ENCODE data around the gene PRDM15. TPM values are rescaled to one million over a fixed set of nuclear protein-coding genes. Genes with fewer than 3 reads are reported as not detected.

Gene PRDM15
- total RNA-seq, 1 donor from 2014 or later = 7.6 TPM

GRCh38 chr21:41767606-41768436 lies 111.3 kb downstream of the PRDM15 start:
- no peak for DNase-seq (ENCODE audit: extremely low read depth, low read depth, low spot score)

- DNase-seq (ENCODE audit: extremely low read depth, low read depth, low spot score) = no peak
Observed at GRCh38 chr21:41766883-41767605, 112.1 kb downstream of the PRDM15 start, which contains the start of gene RIPK4. Gene RIPK4 (minus strand): TSS chr21:41767052. CDS start chr21:41767041, 11 bp downstream.

GRCh38 chr21:41765973-41766882 lies 112.9 kb downstream of the PRDM15 start:
- no peak for DNase-seq (ENCODE audit: extremely low read depth, low read depth, low spot score)

GRCh38 chr21:41765420-41765821 lies 113.7 kb downstream of the PRDM15 start:
- no peak for DNase-seq (ENCODE audit: extremely low read depth, low read depth, low spot score)

- no peak for DNase-seq (ENCODE audit: extremely low read depth, low read depth, low spot score)
Observed at GRCh38 chr21:41764558-41765419, 114.4 kb downstream of the PRDM15 start.

GRCh38 chr21:41763996-41764395 lies 115.1 kb downstream of the PRDM15 start:
- no peak for DNase-seq (ENCODE audit: extremely low read depth, low read depth, low spot score)

GRCh38 chr21:41763398-41763931 lies 115.7 kb downstream of the PRDM15 start:
- DNase-seq (ENCODE audit: extremely low read depth, low read depth, low spot score) = no peak

GRCh38 chr21:41762753-41763152 lies 116.4 kb downstream of the PRDM15 start:
- no peak for DNase-seq (ENCODE audit: extremely low read depth, low read depth, low spot score)

GRCh38 chr21:41761934-41762635 lies 117.1 kb downstream of the PRDM15 start:
- DNase-seq (ENCODE audit: extremely low read depth, low read depth, low spot score) = no peak

- no peak for DNase-seq (ENCODE audit: extremely low read depth, low read depth, low spot score)
Observed at GRCh38 chr21:41761211-41761933, 117.8 kb downstream of the PRDM15 start.

- no peak for DNase-seq (ENCODE audit: extremely low read depth, low read depth, low spot score)
Observed at GRCh38 chr21:41760411-41760810, 118.7 kb downstream of the PRDM15 start.

GRCh38 chr21:41759926-41760325 lies 119.2 kb downstream of the PRDM15 start:
- no peak for DNase-seq (ENCODE audit: extremely low read depth, low read depth, low spot score)

GRCh38 chr21:41759214-41759840 lies 119.8 kb downstream of the PRDM15 start:
- no peak for DNase-seq (ENCODE audit: extremely low read depth, low read depth, low spot score)

- DNase-seq (ENCODE audit: extremely low read depth, low read depth, low spot score) = no peak
Observed at GRCh38 chr21:41758550-41758949, 120.6 kb downstream of the PRDM15 start.

GRCh38 chr21:41755934-41756773 lies 123.0 kb downstream of the PRDM15 start:
- DNase-seq (ENCODE audit: extremely low read depth, low read depth, low spot score) = no peak

GRCh38 chr21:41755258-41755933 lies 123.7 kb downstream of the PRDM15 start:
- DNase-seq (ENCODE audit: extremely low read depth, low read depth, low spot score) = no peak

Data from glomerular endothelial cell (primary cell).